GM21825 (cell line): ENCODE measurements around the gene SYT2.

ENCODE experiments used
- ATAC-seq: cut with Tn5 transposase; IDR thresholded peaks from one replicate; pipeline ENCODE4 v1.9.1; 2021; ENCODE audit warnings: mild to moderate bottlenecking, moderate library complexity; ENCODE audit not compliant: unreplicated experiment

The SYT2 gene

DNA sequence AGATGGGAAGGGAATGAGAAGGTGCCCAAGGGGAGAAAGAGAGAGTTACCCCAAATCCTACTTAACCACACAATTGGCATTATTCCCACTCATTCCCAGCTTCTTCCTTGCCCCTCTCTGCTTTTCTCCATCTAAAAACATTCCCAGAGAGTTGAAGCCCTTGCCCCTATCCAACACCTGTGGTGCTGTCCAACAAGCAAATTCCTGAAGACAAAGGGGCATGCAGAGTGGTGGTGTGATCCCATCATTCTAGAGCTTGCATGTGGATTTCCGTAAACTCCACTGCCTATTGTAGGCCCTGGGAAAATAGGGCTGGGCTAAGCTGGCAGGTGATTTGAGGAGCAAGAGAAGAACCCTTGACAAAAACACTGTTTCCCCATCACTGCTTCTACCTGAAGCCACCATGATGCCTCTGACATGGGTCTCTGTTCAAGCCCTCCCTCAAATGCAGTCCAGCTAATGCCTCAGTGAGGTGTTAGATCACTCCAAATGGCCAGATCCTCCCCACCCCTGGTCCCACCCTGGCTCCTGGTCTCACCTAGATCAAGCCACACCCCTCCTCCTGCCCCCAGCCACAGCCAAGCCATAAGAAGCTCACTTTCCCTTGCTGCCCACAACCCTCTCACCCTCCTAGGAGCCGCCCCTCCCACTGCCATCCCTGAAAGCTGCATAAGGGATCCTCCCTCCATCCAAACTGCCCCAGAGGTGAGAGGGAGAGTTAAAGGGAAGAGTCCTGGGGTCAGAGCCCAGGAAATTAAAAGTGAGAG, 29.5 kb downstream of the SYT2 start:
- ATAC-seq = no peak

DNA sequence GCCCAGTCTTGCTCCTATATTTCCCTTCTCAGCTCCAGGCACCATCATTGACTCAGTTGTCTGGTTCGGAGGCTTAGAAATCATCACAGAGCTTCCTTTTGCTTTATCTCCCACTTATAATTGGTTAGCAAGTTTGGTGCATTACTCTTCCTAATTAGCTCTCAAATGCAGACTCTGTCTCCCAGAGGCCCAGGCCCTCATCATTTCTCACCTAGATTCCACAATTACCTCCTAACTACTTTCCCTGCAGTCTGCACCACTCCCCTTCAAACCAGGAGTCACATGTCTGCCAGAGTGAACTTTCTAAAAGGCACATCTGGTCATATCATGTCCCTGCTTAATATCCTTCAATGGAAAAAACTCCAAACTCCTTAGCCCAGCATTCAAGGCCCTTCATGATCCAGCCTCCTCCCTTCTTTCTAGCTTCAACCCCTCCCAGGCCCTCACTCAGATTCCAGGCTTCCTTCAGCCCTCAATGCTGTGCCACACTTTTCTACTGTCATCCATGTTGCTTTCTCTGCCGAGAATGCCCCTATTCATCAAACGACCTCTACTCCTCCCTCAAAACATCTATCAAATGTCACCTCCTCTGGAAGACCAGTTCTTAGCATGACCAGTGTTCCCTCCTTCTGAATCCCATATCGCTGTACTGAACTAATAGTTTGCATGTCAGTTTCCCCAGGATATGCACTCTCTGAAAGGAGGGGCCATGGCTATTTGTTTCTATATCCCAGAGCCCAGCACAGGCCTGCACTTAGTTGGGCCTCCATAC, 30.7 kb downstream of the SYT2 start:
- no peak for ATAC-seq

DNA sequence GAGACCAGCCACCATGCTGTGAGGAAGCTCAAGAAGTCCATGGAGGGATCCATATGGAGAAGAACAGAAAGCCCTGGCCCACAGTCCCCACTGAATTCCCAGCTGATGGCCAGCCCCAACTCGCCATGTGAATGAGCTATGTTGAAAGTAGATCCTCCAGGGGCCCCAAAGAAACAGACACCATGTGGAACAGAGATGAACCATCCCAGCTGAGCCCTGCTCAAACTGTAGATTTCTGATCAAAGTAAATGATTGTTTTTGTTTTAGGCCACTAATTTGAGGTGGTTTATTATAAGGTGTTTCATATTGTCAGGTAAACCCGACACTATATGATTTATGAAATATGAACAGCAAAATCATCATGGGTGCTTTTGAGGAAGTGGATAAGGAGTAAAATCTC, 32.8 kb downstream of the SYT2 start:
- no peak for ATAC-seq

DNA sequence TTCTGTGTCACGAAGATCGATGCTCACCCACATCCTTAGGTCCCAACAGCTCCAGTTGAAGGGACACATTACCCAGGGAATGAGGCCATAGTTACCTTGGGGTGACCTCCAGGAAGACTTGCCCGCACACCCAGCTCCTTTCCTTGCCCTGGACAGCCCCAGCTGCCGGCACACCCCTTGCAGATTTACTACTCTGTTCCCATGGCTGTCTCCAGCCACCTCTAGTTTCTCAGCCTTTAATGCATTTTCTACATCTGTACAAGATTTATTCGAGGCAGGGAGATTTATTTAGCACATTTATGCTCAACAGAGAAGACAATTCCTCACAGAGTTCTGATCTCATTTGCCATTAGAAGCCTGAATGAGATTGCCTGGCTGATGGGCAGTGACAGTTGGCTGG, 36.7 kb downstream of the SYT2 start:
- no peak for ATAC-seq

DNA sequence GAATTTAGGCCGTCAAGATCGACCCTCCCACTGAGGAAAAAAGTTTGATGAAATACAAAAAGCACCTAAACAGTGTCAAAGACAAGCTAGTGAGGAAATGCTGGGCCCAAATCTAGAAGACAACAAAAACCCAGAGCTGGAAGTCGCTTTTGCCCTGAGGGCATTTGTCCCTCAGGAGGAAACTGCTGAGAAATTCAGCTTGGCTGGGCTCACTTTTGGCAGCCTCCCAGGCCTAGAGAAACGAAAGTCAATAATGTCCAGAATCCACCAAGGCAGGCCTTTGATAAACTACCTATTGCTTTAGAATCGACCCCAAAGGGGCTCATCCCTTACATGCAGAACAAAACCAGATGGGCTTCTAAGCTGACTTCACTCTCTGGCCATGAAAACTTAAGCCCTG, 38.9 kb downstream of the SYT2 start:
- ATAC-seq = no peak

DNA sequence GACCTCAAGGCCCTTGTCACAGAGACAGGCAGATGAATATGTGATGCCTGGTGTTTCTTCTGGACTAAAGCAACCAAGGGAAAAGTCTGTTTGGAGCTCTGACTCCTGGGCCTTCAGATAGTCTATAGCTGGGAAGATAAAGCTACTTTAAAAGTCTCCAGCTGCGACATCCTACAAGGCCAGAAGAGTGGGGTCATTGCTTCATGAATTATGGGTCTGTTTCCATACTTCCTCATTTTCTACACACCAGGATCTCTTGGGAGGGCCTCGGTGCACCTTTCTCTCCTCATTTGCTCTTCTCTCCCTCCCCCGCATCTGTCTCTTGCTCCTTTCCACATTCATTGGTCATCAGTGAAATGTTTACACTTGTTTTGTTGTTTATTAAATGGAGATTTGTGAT, 44.8 kb downstream of the SYT2 start:
- no peak for ATAC-seq

DNA sequence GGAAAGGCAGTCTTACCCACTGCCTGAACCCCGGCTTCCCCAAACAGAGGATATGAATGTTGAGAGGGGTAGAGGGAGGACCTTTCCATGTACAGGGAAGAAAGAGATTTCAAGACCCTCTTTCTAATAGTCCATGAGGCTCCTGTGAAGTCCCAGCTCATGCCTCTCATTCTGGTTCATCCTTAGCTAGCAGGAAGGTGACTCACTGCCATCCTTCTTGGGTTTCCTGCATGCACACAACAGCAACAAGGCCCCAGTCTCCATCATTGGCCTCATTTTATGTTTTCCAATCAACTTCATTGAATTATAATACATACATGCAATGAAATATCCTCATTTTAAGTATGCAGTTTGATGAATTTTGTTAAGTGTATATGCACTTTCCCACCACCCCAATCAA, 46.2 kb downstream of the SYT2 start:
- no peak for ATAC-seq

DNA sequence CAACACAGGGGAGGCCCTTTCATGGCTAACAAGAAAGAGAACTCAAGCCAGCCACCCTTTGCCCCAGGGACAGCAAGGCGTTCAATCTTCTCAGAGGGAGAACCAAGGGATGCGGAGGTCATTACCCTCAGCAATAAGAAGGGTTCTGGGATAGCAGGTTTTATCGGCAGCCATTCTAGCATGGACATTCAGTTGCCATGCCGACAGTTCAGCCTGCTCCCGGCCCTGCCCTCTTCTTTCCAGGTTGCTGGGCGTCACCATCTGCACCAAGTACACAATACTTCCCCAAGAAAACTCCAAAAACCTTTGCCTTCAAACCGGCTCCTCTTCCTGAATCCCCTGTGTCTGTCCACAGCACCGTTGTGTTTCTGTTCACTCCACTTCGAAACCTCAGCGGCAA, 47.1 kb downstream of the SYT2 start:
- no peak for ATAC-seq

DNA sequence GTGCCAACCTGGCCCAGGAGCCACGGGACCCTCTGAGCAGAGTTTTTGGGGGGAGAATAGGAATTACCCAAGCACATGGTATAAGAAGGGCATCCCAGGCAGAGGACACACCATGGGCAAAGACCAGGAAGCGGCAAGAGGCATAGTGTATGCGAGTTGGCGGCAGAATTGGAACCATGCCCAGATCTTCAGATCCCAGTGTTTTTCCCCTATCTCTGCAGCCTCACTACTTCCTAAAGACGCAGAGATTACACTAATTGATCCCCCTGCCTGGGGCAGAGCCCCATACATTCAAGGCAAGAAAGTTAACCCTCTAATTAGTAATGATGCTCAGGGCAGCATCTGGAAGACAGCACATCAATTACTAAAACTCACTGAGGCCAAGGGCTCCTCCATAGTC, 48.2 kb downstream of the SYT2 start:
- ATAC-seq = no peak

DNA sequence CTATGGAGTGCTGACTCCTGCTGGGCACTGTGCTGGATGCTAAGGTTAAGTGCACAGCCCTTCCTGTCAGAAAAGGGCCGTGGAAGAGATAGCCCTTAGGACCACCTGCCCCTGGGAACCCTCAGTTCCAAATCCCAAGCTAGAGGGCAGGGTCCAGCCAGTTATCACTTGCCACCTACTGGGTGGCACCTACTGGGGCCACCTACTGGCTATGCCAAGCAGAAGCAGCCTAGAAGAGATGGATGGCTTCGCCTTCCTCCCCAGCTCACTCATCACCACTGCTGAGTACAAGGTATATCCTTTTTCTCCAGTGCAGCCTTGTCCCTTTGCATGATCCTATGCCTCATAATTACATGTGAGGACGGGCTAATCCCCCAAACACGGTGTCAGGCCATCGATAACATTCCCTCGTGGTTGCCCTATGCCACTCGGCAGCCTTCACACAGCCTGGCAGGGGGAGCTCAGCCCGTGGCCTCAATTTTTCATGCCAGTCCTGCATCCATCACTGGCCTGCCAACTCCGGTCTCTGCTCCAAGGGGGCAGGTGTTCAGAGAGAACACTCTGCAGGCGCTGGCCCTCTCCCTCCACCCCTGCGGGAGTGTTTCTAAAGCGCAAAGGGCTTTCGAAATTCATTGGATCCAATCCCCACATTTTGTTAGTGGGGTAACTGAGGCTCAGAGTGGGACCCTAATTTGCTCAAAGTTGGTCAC, 49.0 kb downstream of the SYT2 start:
- ATAC-seq = no peak

DNA sequence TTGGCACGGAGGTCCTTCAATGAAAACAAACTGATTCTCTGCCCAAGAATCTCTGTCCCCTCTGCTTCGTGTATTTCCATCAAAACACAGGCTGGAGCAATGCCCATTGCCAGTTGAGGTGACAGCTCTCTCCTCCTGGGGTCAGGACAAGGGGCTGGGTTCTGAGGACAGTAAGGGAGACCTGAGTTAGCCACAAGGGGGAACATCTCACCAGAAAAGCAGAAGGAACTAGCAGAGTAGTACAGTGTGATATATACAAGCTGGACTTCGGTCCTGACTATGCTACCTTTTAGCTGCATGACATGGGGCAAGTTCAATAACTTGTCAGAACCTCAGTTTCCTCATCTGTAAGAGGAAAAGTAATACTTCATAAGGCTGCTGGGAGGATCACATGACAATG, 50.3 kb downstream of the SYT2 start:
- ATAC-seq = no peak

DNA sequence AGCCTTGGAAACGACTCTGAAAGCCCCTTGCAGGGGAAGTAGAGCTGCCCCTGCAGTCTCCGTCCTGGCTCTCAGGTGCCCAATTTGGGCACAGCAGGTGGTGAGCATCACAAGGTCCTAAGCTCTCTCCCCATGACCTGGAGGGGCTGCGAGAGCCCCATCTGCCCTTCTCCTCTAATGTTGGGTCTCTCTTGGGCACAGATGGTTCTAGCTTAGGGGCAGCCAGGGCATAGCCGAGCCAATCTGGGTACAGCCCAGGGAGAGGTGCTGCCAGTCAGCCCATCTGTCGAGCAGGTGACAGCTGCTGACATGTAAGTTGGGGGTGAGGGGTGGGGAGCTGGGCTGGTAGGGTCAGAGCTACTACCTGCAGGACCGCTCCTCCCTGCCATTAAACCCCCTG, 50.7 kb downstream of the SYT2 start:
- ATAC-seq = no peak

DNA sequence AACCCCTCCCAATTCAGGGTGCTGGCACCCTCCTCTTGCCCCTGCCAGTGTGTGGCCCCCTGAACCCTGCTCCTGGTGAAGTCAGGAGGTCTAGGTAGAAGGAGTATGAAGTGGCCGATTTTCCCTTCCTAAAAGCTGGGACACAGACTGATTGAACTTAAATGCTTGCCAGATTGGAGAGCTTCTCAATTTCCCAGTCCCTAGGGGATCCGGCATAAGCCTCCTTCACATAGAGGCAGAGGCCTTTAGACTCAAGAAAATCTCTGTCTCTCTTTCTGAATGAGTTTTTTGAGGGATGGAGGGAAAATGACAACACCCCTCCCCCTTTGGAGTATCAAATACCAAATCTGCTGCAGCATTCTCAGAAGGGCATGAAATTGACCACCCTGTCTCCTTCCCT, 51.5 kb downstream of the SYT2 start:
- no peak for ATAC-seq

DNA sequence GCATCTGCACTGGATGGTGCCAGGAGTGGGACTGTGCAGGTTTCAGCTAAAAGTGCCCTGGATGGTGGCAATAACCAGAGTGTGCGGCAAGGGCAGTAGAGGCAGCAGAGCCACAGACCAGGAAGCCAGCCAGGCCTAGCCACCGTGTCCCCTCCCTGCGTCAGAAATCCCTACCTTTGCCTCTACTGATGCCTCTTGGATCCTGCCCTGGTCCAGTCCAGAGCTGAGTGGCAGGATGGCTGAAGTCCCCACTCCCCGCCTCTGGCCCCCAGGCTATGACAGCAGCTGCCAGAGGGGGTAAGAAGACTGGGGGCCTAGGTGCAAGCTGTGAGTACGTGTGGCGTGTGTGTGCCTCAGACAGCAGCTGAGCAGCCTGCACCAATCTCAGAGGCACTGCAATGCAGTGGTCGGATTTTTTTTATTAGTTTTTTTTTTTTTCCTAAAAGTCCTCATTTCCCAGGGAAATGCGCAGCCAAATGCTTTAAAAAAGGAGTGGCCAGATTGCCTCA, 51.9 kb downstream of the SYT2 start:
- ATAC-seq = no peak

DNA sequence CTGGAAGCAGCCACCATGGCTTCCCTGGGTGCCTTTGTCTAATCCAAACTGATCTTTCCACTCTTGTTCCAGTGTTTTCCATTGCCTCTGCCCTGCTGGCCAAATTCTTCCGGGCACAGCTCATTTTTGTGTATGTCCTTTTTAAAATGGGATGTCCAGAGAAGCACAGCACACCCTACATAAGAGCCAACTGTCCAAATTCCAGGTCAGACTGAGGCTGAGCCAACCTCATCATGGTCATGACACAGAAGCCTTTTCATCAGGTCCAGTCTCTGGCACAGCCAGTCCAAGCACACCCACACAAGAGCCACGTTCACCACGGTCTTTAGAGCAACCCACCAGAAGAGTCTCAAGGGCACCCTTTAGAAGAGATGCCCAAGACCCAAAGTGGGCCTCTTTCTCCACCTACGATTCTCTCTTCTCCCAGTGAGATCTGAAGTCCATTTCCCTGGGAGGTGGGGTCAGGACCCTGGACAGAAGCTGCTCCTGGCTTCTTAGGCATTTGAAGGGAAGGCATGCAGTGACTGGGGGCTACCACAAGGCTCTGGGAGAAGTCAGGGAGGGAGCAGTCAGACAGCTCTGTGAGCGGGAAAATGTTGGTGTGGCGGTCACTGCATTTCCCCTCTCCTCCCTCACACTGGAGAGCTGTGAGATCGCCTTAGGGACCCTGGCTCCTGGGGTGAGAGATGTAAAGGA, 53.2 kb downstream of the SYT2 start:
- no peak for ATAC-seq

DNA sequence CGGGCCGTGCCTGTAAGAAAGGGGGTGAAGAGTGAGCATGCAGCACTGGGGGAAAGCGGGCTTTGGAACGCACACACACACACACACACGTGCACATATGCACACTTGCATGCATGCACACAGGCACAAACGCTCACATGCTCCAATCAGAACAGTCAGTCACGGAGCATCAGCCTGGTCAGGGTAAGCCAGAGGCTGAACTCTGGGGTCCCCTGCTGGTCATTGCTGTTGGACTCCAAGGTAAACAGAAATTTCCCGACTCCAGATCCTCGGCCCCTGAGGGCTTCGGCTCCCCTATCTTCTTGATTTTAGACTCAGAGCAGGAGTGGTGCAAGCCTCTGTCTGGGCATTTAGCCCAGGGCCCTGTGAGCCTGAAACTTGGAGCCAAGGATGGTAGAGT, 54.2 kb downstream of the SYT2 start:
- ATAC-seq = no peak

DNA sequence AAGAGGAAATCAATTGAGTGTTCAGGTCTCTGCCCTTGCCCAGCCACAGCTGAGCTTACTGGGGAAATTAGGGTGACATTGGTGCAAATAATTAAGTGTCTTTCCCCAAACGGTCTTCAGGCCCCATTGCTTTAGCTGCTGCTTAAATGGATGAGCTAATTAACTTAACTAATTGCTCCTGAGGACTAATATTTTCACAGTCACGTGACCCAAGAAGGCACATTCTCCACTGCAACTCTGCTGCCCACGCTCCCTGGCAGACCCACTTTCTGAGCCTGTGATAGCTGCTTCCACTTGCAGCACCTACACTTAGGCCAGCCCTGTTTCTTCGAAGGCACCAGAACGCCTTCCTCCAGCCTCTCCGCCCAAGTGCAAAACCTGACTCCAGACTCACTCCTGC, 56.2 kb downstream of the SYT2 start:
- ATAC-seq = no peak

DNA sequence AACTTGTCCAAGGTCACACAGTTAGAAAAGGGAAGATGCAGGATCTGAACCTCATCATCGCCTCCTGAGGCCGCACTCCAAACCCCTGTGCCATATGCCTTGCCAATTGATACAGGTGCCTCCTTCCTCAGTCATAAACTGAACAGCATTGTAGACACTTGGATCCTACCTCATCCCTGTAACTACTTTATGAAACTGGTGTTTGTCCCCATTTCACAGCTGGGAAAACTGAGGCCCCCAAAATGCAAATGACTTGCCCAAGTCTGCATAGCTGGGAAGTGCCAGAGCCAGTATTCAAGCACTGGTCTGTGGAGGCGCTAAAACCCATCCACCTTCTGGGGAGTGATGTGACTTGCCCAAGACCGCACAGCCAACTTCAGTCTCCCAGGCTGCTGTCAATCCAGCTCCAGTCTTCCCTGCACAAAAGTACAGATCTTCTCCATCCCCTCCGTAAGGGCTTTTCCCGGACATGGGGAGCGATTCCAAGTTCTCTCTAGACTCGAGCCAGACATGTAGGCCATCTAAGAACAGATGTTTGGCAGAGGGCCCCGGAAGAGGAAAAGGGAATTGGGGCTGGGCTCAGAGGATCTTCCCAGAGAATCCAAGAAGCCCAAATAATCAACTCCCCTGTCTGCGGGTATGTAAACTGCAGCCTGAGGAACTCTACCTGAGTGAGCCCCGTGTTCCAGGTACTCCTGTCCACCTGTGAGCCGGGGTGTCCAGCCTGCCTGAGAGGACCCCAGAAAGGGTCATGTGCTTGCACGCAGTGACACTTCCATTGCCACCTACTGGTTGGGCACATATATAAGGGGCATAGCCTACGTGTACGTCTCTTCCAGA, 60.5 kb downstream of the SYT2 start:
- ATAC-seq = no peak

DNA sequence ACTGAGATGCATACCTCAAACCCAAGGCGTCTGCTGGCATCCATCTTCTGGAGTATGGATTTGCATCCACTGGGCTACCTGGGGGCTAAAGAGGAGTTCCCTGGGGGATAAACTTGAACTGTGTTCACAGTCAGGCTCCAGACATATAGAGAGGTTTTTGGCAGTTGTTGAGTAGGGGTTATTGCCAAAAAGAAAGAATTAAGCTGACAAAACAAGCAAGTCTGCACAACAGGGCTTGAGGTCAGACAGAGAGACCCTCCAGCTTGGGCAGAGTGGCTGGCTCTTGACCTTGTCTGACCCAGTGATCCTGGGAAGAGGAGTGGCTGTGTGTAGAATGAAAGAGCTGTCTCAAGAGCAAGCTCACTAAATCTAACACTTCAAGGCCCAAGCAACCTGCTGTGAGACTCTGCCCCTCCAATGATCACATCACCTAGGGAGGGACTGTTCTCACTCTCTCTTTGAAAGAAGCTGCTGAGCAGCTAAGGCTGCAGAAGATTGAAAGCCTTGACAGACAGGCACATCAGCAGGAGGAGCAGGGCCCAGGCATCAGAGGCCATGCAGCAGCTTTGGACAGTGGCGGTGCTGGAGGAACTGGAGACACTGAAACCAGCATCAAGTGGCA, 61.5 kb downstream of the SYT2 start:
- no peak for ATAC-seq

DNA sequence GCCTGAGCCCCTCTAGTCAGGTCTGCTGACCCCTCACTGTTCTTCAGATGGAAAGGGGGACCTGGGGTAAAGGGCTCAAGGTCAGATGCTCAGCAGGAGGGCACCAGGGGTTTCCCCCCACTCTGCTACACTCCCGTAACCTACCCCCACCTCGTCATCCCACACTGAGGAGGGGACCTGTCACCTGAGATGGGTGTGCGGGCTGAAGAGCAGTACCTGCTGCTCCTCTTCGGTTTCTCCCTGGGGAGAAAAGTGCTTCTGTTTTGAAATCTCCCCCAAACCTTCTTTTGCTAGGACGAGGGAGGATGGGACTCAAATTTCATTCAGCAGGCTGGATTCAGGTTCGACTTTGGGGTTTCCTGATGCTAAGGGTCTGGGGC, 65.2 kb downstream of the SYT2 start:
- ATAC-seq = no peak
